ENCODE results near the gene PGM1. TPM values are rescaled to one million over a fixed set of nuclear protein-coding genes. Genes with fewer than 3 reads are reported as not detected.

Gene PGM1
- total RNA-seq, 1 donor from 2014 or later, result 38.5 TPM

DNA sequence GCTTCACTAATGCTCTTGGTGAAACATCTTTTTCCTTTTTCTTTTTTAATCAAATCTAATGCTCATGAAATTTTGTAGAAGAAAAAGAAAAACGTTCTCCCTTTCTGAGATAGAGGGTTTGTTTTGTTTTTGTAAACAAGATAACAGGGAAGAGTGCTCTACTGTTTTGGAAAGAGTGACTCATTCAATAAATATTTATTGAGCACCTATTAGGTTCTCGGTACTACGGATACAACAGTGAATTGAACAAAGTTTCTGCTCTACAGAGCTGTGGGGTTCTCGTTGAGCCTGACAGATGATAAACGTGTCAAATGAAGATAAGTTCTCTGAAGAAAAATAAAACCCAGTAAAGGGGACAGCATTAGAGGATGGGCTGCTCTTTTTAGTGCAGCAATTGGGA lies 7.0 kb downstream of the PGM1 start:
- no peak for DNase-seq (ENCODE audit: low read depth, low spot score)

DNA sequence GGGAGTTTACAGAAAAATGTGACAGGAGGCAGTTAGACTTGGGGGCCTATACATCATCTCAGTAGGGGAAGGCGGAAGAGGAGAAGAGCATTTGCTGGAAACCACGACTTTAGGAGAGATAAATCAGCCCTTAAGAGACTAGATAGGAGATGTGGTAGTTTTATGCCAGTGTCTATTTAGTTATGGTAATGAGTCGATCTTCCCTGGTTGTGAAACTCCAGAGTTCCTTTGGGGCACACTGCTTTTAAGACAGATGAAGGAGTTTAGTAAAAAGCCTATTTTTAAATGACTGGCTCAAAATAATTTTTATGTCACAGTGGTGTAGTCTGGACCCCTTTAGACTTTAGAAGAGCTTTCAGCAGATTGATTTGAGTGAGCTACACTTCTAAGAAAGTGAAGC lies 7.8 kb downstream of the PGM1 start:
- DNase-seq (ENCODE audit: low read depth, low spot score), result no peak

DNA sequence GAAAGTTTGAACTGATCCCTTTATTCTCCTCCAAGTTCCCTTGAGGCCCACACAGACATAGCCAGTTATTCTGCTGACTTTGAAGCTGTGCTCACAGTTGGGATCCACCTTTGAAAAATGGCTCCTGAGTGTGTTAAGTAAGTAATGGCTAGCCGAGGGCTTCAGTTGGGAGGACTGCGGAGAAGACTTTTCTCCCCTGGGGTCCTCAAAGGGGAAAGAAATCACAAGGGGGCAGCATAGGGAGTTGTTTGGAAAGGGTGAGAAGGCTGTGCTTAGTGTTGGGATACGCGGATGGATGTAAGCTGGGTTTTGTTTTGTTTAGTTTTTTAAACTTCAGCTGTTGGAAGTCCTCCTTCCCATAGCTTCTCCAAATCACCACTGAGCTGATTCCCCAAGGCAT lies 8.3 kb downstream of the PGM1 start:
- DNase-seq (ENCODE audit: low read depth, low spot score), result no peak

GRCh38 chr1:63601912-63602311 lies 8.7 kb downstream of the PGM1 start:
- no peak for DNase-seq (ENCODE audit: low read depth, low spot score)

DNA sequence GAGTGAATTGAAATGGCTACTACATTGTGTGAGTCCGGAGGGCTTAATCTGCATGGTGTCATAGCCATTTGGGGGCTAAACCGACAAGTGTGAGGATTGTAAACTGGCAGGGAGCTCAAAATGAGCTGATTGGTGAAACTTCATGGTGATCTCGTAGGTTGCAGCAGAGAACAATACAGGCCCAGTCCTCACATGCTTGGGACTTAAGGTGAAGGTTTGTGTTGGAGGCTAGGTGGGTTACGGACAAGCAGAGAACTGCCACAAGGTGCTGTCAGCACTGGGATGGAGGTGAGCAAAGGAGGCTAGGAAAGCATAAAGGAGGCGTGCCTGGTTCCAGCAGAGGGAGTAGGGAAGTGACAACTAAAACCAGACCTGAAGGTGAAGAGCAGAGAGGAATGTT lies 9.4 kb downstream of the PGM1 start:
- DNase-seq (ENCODE audit: low read depth, low spot score), result no peak

GRCh38 chr1:63603810-63604209 lies 10.6 kb downstream of the PGM1 start:
- DNase-seq (ENCODE audit: low read depth, low spot score), result no peak

GRCh38 chr1:63607322-63607721 lies 14.1 kb downstream of the PGM1 start:
- DNase-seq (ENCODE audit: low read depth, low spot score), result no peak

GRCh38 chr1:63611231-63611630 lies 18.0 kb downstream of the PGM1 start:
- no peak for DNase-seq (ENCODE audit: low read depth, low spot score)

DNA sequence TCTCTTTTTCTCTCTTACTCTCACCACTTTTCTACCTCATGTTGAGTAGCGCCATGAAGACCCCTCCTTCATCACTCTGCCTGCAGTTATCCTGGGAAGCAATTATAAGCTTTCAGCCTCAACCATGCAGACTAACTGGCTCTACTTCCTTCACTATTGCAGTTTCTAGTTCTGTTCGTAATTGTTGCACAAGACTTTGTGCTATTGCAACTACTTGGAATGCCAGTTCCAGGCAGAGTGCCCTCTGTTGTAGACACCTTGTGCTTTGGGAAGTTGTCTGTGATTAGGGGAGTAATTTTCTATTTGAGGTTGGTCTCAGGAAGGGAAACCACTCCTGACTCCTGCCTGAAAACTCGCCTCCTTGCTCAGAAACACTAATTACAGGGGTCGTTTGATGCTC lies 19.4 kb downstream of the PGM1 start:
- no peak for DNase-seq (ENCODE audit: low read depth, low spot score)

GRCh38 chr1:63612971-63613370 lies 19.8 kb downstream of the PGM1 start:
- no peak for DNase-seq (ENCODE audit: low read depth, low spot score)

- DNase-seq (ENCODE audit: low read depth, low spot score), result no peak
Observed at GRCh38 chr1:63615768-63616420, 22.7 kb downstream of the PGM1 start.

- DNase-seq (ENCODE audit: low read depth, low spot score), result no peak
Observed at GRCh38 chr1:63617450-63617849, 24.2 kb downstream of the PGM1 start.

- DNase-seq (ENCODE audit: low read depth, low spot score), result no peak
Observed at GRCh38 chr1:63618011-63618410, 24.8 kb downstream of the PGM1 start.

DNA sequence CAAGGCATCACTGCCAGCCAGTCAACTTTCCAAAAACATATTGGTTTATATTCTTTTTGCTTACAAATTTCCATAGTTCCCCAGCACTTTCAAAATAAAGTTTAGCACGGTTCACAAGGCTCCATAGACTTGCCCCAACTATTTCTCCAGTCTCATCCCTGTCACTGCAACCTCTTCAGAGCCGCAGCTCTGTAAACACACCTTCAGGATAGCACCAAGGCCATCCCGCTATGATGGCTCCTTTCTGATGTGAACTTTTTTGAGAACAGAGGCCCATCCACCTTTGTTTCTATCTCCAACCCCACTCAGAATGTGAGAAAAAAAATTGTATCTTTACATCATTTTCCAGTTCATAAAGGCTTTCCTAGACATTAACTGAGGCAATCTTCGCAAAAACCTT lies 26.3 kb downstream of the PGM1 start:
- DNase-seq (ENCODE audit: low read depth, low spot score), result no peak

DNA sequence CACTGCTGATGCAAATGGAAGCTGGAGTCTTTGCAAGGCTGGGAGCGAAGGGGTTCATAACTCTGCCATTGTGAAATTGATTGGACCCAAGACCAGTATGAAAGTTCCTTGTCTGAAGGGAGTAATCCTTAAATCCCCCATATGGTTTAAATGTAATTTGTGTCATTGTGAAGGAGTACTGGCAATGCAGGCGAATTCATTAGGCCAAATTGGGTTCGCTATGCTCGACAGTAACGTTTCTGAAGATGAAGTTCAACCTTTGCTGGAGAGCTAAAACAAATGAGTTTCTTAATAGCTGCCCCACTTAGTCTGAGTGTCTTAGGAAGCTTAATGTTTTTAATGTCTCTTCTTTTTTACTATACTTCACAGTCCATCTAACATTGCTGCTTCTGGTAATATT lies 27.5 kb downstream of the PGM1 start:
- no peak for DNase-seq (ENCODE audit: low read depth, low spot score)

GRCh38 chr1:63621075-63621474 lies 27.9 kb downstream of the PGM1 start:
- DNase-seq (ENCODE audit: low read depth, low spot score), result no peak

GRCh38 chr1:63621698-63622097 lies 28.5 kb downstream of the PGM1 start:
- DNase-seq (ENCODE audit: low read depth, low spot score), result no peak

GRCh38 chr1:63622849-63623566 lies 29.8 kb downstream of the PGM1 start:
- no peak for DNase-seq (ENCODE audit: low read depth, low spot score)

DNA sequence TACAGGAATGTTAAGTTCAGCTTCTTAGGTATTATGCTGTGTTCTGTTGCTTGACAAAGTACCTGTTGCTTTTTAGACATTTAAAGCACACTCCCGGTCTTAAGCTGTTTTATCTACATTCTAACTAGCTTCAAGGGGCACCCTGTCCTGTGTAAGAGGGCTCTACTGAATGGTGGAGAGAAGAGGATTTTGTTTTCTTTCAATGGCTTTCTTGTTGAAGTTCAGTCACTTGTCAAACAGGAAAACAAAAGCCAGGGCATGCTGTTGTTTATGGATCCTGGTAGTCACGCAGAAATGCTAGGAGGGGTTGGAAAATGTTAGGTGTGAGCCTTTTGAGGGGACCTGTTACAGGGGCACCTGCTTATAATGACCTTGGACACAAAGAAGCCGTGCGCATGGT lies 30.7 kb downstream of the PGM1 start:
- no peak for DNase-seq (ENCODE audit: low read depth, low spot score)

DNA sequence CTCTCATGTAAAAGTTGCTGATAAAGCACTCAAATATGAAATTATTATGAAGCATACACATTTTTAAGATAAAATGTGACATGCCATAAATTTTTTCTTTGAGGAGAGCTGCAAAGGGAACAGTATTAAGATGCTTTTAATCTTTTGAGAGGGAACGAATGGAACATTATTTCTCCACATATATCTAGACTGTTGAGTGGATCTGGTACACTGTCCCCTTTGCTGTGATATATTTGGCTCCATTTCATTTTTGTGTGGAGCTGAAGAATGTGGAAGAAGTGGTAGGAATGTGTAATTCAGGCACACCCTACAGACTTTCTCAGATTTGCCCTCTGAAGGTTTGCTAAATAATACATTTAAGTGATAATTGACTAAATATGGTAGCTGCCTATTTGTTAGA lies 31.7 kb downstream of the PGM1 start:
- no peak for DNase-seq (ENCODE audit: low read depth, low spot score)

DNA sequence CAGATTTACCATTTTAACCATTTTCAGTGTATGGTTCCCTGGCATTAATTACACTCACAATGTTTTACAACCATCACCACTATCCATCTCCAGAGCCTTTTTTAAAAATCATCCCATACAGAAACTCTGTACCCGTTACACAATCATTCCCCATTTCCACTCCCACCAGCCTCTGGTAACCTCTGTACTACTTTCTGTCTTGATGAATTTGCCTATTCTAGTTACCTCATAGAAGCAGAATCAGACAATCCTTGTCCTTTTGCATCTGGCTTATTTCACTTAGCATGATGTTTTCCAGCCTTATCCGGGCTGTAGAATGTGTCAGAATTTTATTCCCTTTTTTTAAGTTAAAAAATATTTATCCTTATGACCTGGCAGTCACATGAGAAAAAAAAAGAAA lies 33.0 kb downstream of the PGM1 start:
- DNase-seq (ENCODE audit: low read depth, low spot score), result no peak

GRCh38 chr1:63628607-63629006 lies 35.4 kb downstream of the PGM1 start:
- DNase-seq (ENCODE audit: low read depth, low spot score), result no peak

DNA sequence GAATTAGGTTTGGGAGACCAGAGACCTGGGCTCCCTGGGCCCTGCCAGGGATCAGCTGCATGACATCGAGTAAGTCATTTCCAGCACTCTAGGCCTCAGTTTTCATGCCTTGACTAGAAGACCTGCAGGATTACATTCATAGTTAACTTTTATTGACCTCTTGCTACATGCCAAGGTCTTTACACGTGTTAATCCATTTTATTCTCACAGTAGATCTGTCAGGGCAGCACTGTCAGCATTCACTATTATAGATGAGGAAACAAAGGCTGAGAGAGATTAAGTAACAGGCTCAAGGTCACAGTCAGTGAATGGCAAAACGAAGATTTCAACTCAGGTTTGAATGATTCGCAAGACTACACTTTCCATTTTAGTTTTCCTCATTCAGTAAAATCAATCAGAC lies 37.0 kb downstream of the PGM1 start:
- no peak for DNase-seq (ENCODE audit: low read depth, low spot score)
